NCI-H82 treated with DMSO at 0.1 percent for 48 hours (cell line): Measurements from ENCODE around the gene MYH9.
"Not testable (repeated sequence)": the region's sequence is repeated elsewhere in the genome, so short reads cannot be mapped to it uniquely, and the experiment has no call there.

ENCODE experiments used
- DNase-seq: peaks from one replicate; lab custom pipeline; 2025; ENCODE audit not compliant: unreplicated experiment; lab: John Stamatoyannopoulos, UW

The MYH9 gene

DNA sequence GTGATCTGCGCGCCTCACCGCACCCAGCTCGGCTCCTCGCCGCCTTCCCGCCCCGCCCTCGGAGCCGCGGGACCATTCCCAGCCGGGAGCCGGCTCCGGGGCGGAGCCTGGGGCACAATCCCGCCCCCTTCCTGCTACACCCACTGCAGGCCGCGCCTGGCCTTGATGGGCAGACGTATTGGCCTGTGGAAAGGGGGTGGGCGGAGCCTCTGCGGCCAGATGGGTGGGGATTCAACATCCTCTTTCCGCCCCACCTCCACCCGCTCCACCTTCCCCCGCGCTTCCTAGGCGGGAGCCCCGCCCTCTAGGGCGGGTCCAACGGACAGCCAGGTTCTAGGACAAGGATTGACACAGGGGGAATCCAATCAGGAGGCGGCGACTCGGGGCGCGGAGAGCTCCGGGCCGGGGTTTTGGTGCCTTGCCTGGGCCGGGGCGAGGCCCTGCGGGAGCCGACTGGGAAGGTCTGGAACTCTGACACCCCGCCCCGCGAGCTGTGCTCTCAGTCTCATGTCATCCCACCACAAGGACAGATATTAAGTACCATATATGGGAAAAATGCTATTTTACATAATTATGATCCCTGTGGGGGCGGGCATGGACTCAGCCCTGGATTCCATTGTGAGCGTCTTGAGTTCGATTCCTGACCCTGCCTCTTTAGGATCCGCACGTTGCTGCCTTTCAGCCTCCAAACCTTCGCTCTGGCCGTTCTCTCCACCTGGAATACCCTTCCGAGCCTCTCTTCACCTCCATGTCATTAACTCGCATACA, at the start of gene MYH9:
MYH9 (minus strand) TSS at position 9 of the 768 bp plus-strand sequence. CDS start 38,731 bp downstream, outside the sequence.
- peak; percentile 88 for DNase-seq

DNA sequence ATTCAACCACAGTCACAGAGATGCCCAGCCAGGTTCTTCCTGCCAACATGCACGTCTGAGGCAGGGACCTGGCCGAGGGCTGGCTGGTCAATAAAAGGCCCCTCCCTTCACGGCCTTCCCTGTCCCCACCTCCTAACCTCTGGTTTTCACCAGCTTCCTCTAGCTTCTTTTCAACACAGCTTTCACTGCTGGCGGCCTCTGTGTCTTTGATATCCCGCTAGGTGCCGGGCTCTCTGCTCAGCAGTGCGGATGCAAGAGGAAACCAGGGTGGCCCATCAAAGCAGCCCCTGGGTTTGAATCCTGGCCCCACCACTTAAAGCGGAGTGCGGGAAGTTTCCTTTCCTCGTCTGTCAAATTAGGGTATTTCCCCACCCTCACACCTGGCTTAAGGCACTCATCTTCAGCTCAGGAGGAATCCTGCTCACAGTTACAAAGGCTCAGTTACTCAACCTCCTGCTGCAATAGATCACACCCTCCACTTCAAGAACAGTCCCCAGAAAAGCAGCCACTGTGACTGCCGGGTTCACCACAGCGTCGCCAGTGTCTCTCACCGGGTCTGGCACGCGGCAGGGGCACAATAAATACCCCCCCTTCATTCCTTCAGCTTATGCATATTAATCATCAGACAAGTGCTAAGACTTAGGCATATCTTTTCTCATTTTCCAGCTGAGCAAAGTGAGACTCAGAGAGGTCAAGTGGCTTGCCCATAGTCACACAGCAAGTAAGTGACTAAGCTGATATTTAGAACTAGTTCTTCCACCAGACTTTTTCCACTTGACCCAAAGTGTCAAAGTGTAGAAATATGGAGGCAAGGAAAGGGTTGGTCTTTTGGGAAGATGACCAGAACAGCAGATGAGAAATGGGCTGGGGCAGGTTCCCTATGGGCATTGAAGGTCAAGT, 48.0 kb upstream of the MYH9 start:
- DNase-seq: no peak

DNA sequence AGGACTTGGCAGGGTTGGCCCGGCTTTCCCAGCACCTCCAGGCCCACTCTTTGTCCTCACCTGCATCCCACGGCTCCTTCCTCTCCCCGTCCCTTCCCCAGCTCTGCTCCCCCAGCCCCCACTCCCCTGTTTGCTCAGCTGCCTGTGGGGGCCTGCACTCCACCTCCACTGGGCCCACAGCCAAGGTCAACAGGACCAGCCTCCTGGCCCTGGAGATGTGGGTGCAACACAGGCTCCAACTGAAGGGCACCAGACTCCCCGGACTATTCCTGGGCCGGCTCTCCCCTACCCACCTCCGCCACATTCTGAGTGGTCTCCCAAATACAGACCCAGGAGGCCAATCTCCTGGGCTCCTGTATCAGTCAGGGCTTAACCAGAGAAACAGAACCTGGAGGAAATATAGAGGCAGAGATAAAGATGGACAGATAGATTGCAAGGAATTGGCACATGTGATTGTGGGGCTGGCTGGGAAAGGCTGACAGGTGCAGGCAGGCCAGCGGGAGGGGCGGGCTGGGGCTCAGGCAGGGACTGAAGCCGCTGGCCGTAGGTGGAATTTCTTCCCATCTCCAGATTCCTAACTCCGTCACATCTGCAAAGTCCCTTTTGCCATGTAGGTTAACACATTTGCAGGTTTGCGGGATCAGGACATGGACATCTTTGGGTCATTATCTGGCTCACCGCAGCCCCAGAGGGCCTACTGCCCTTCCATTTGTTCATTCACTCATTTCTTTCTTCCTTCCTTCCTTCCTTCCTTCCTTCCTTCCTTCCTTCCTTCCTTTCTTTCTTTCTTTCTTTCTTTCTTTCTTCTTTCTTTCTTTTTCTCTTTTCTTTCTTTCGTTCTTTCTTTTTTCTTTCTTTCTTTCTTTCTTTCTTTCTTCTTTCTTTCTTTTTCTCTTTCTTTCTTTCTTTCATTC, 45.8 kb upstream of the MYH9 start:
- DNase-seq: no peak

DNA sequence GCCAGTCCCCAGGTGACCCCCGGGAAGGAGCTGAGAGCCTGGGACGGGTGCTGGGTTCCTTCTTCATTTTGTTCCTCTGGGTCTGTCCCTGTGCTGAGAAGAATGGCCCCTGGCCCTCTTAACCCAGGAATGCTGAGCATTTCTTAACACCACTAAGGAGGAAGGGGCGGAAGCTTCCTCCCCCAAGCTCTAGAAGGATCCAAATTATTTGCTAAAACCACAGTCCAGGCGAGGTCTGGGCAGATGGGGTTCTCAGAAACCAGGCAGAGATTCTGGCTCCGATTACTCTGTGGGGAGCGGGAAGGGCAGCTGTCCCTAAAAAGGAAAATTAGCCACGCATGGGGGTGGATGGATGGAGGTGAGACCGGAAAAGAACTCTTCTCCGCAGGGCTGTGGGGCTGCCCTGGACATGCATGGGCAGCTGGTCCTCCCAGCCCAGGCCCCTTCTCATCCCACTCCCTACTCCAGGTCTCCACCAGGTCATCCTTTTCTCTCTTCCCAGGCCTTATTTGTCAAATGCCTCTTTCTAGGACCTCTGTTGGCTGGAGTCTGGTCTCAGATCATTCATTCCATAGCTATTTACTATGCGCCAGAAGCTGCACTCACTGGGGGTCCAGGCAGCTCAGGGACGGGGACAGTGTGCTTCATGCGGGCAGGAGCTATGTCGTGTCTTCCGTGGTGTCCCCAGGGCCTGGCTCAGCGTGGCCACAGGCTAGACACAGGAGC, 45.0 kb upstream of the MYH9 start:
- DNase-seq: no peak

DNA sequence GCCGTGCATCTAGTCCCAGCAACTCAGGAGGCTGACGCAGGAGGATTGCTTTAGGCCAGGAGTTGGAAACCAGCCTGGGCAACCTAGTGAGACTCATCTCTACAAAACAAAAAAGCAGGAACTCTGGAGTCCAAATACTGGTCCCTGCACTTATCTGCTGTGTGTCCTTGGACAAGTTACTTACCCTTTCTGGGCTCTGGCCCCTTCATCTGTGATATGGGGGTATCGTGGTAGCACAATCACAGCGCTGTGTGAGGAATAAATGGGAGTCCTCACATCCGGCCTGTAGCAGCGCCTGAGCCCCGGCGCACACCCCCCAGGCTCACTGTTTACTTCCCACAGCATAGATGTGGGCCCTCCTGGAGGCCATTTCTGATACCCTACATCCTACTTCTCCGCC, 44.2 kb upstream of the MYH9 start:
- no peak for DNase-seq

DNA sequence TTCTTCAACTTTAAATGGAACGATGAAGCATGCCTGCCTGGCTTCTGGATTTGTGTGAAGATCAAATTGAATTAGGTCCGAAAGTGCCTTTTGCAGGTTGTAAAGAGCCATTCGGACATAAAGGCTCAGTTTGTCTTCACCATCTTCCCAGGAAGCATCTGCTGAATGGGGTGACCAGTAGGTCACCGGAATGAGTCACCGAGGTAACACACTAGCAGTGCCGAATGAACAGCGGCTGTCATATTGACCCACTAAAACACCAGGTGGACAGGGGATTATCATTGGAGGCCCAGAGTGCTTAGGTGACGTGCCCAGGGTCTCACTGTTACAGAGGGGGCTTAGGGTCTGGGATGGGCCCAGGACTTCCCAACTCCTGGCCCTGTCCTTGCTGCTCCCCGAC, 43.1 kb upstream of the MYH9 start:
- peak; percentile 31 for DNase-seq

DNA sequence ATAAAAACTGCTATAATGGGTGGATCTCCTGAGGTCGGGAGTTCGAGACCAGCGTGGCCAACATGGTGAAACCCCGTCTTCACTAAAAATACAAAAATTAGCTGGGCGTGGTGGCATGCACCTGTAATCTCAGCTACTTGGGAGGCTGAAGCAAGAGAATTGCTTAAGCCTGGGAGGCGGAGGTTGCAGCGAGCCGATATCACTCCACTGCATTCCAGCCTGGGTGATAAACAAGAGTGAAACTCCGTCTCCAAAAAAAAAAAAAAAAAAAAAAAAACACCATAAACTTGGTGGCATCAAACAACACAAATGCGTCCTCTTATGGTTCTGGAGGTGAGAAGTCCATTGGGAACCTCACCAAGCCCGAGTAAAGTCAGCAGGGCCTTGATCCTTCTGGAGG, 40.2 kb upstream of the MYH9 start:
- not testable (repeated sequence) for DNase-seq

DNA sequence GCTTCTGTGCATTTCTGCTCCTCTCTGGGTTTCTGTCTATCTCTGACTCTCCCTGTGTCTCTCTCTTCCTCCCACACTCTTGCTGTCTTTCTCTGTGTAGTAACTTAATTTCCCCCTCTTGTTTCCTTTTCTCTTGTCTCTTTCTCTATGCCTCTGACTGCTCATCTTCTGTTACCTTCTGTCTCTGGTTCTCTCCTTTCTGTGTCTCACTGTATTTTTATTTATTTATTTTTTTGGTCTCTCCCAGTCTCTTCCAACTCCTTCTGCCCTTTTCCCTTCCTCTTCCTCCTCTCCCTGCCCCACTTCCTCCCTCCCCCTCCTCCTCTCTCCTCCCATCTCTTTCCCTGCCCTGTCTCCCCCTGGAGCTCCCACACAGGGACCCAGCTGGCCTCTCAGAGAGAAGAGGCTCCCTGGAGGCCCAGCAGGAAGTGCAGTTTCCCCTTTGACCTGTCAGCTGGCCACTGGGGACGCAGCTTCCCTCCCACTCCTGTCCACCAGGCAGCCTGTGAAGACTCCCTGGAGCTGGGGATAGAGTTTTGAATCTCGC, 38.3 kb upstream of the MYH9 start:
- no peak for DNase-seq

DNA sequence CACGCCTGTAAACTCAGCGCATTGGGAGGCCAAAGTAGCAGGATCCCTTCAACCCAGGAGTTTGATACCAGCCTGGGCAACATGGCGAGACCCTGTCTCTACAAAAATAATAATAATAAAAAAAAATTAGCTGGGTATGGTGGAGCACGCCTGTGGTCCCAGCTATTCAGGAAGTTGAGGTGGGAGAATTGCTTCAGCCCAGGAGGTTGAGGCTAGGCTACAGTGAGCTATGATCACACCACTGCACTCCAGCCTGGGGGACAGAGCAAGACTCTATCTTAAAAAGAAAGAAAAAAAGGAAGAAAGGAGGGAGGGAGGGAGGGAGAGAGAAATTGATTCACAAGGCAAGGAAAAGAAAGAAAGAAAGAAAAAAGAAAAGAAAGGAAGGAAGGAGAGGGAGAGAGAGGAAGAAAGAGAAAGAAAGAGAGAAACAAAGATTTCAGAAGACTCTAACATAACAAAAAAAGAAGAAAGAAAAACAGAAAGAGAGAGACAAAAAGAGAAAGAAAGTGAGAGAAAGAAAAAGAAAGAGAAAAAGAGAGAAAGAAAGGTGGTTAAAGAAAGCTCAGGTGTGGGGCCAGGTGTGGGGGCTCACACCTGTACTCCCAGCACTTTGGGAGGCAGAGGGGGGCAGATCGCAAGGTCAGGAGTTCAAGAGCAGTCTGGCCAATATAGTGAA, 37.3 kb upstream of the MYH9 start:
- no peak for DNase-seq

DNA sequence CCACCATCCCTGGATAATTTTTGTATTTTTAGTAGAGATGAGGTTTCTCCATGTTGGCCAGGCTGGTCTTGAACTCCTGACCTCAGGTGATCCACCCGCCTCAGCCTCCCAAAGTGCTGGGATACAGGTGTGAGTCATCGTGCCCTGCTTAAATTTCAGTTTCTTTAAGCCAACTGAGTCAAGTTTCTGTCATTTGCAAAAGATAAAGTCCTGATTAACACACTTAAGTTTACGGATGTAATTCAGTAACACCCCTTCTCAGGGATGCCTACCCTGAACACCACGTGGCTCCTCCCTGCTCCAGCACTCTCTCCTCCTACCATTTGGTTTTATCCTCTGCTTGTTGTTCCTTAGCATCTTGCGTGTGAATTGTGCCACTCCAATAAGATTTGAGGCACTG, 36.7 kb upstream of the MYH9 start:
- not testable (repeated sequence) for DNase-seq

DNA sequence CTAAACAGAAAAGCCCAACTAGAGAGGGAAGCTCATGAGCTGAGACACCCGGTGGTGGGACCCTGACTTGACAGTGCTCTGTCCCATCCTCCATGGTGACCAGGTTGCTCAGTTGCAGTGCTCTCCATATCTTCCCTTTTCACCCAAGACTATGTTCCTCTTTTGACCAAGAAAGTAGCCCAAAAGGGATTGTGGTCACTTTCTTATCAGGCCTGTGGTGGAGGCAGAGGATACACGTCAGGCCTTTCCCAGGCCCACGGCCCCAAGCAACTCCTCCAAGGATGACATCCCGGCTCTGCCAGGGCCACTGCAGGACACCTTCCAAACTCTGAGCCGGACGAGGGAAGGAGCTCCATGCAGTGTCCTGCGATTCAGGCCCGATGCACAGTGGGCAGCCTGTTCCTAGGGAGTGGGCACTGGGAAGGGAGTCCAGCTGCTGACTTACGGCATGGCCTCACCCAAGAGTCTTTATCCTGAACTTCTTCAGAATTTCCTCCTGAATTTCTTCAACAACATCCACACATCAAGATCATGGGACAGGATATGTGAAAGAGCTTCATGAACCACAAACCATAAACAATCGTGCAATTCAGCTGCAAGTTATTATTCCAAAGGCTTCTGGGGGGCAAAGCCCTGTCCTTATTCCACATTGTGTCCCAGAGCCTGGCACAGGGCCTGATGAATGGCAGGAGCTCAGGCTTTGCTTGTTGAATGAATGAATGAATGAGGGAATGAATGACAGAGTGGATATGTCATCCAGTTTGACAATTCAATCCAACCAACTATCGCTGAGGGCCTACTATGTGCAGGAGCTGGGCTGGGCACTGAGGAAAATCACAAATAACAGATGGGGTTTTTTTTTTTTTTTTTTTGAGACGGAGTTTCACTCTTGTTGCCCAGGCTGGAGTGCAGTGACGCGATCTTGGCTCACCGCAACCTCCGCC, 36.0 kb upstream of the MYH9 start:
- no peak for DNase-seq

DNA sequence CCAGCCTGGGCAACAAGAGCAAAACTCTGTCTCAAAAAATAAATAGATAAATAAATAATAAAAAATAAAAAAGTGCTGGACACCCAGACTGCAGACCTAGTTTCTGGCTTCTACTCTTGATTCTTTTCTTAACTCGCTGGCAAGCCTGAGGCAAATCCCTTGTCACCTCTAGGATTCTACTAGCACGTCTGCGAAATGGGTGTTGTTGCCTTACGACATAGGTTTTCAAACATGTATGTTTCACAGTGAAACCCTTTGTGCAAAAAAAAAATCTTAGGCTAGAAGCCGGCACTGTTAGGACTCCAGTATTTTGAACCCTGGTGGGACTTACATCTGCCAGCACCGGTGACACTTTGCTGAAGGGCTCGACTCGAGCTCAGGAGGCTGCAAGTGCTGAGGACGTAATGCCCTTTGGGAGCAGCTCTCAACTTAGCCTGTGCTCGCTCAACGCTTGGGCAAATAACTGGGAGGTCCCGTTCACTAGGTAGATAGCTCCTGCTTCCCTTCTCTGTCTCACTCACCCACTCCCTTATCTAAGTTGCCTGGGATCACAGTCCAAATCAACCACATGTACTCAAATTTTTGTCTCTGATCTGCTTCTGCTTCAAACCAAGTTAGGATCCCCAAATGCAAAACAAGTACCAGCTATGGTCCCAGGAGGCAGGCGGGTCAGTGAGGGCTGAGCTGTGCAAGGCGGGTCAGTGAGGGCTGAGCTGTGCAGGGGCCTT, 34.7 kb upstream of the MYH9 start:
- no peak for DNase-seq

DNA sequence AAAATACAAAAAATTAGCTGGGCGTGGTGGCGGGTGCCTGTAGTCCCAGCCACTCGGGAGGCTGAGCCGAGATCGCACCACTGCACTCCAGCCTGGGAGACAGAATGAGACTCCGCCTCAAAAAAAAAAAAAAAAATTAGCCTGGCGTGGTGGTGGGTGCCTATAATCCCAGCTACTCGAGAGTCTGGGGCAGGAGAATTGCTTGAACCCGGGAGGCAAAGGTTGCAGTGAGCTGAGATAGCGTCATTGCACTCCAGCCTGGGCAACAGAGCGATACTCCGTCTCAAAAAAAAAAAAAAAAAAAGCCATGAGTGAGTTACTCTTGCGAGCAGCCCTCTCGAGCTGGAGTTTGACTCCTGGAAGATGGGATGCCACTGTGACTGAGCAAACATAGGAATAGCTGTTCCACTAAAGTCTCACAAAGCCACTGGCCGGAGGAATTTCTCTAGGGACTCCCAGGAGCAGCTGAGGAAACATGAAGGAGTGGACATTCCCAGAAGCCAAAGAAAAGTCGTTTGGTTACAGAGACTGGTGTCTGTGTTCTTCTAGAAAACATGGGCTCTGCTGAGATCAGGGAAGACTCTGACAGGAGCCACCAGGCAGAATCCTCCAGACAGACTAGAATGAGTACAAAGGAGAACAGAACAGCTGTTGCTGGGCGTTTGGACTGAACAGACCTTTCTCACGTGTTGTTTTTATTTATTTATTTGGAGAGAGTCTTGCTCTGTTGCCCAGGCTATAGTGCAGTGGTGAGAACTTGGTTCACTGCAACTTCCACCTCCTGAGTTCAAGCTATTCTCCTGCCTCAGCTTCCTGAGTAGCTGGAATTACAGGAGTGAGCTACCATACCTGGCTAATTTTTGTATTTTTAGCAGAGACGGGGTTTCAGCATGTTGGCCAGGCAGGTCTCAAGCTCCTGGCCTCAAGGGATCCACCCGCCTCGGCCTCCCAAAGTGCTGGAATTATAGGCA, 32.4 kb upstream of the MYH9 start:
- no peak for DNase-seq

DNA sequence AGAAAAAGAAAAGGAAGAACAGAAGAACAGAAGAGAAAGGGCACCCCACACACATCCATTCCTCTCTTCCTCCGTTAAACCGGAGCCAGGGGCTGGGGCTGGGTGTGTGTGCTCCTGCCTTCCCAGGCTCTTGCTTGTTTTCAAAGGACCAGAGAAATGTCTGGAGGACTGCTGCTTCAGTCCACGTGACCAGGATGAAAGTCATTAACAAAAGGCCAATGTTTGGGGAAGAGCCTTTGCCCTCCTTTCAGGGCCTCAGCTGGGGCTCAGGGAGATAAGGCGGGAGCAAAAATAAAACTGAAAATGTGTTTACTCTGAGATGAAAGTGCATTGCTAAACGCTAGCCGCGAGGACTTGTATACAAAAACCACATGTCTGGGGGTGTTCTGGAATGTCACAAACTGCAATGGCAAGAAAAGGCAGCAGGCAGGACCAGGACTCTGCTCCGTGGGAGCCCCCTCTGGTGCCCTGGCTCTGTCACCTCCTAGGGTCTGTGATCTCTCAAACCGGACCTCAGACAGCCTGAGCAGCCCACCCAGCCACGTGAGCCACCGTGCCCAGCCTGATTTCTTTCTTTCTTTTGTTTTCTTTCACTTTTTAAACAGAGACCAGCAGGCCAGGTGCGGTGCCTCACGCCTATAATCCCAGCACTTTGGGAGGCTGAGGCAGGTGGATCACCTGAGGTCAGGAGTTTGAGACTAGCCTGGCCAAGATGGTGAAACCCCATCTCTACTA, 31.6 kb upstream of the MYH9 start:
- no peak for DNase-seq

DNA sequence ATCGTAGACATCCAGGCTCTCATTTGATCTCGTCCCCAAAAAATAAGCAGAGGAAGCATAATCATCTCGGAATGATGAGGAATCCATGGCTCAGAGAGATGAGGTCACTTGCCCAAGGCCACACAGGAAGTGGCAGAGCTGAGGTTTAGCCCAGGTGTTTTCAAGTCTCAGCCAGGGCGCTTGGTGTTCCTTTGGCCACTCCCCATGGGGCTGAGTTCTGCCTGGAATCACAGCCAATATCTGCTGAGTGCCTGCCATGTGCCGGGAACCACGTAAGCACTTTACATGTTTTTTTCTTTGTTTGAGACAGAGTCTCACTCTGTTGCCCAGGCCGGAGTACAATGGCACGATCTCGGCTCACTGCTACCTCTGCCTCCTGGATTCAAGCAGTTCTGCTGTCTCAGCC, 29.5 kb upstream of the MYH9 start:
- DNase-seq: no peak
